ENCODE results near the gene SGK2. TPM values are rescaled to one million over a fixed set of nuclear protein-coding genes. Genes with fewer than 3 reads are reported as not detected.

SGK2 gene
- total RNA-seq, 1 experiment from 2014 or later, result not detected

DNA sequence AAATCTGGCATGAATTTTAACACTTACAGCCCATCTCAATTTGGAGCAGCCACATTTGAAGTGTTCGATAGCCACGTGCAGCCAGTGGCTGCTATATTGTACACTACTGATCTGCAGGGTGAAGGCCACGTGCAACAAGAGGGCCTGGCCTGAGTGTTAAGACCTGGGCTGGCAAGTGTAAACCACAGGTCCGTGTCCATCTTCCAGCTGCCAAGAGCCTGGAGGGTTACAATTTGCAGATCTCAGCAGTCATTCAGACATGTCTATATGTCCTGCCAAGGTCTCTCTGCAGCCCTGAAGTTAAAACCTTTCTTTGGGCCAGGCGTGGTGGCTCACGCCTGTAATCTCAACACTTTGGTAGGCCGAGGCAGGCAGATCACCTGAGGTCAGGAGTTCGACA, 14.1 kb downstream of the SGK2 start:
- H4K91ac ChIP-seq (ENCODE audit: insufficient read length, low read depth, low read length), result no peak overlapping the region
- Mint-ChIP-seq H3K27ac (no peak overlapping the region), H3K4me1 (peaks cover 3% of the 10 kb centered on the region in 2 experiments; a peak in 3 of 4 replicates), H3K9me3 (no peaks in the 10 kb centered on the region), H3K4me3 (no peak overlapping the region), H3K27me3 (ENCODE audit: low read depth) (no peaks in the 10 kb centered on the region), H3K36me3 (ENCODE audit: insufficient read depth in 1 of 3, low read depth in 3 of 3) (no peaks in the 10 kb centered on the region)
- no peak overlapping the region for H2BK20ac ChIP-seq (ENCODE audit: low read depth, low read length, poor library complexity, severe bottlenecking)
- no peak overlapping the region for H2BK12ac ChIP-seq (ENCODE audit: insufficient read length, low read depth, low read length)
- no peak overlapping the region for H2BK15ac ChIP-seq (ENCODE audit: low read depth, low read length)
- no peaks in the 10 kb centered on the region for H3K27me3 ChIP-seq (ENCODE audit: insufficient read depth, low read length)
- no peak overlapping the region for H2BK120ac ChIP-seq (ENCODE audit: low read depth, low read length, poor library complexity, severe bottlenecking)
- no peak overlapping the region for H2AFZ ChIP-seq (ENCODE audit: low read length)
- H4K5ac ChIP-seq (ENCODE audit: insufficient read length, low read depth, low read length), result no peak overlapping the region
- no peaks in the 10 kb centered on the region for H3K9me3 ChIP-seq (ENCODE audit: control insufficient read depth, low read depth, low read length)
- no peaks in the 10 kb centered on the region for H3K4me1 ChIP-seq (ENCODE audit: insufficient read depth, low read length)
- H3K56ac ChIP-seq (ENCODE audit: insufficient read length, low read depth, low read length), result no peak overlapping the region
- no CpG with 5 or more reads among the region's 8 CpGs for WGBS (ENCODE audit: extremely low coverage, insufficient read length, low lambda C conversion rate)
- H3K79me2 ChIP-seq (ENCODE audit: insufficient read depth, low read length), result no peaks in the 10 kb centered on the region
- H3K23me2 ChIP-seq (ENCODE audit: insufficient read length, low read depth, low read length, poor library complexity, severe bottlenecking), result no peaks in the 10 kb centered on the region
- H3K18ac ChIP-seq (ENCODE audit: insufficient read length, low read depth, low read length), result no peak overlapping the region
- H4K8ac ChIP-seq (replicated peaks; ENCODE audit: insufficient read length, low read depth, low read length), result no peak overlapping the region
- no peak overlapping the region for H3K27ac ChIP-seq (ENCODE audit: insufficient read length, low read depth, low read length)
- H2AK5ac ChIP-seq (ENCODE audit: insufficient read length, low read length), result no peak overlapping the region
- H3K23ac ChIP-seq (ENCODE audit: insufficient read length, low read depth, low read length), result no peak overlapping the region
- no peak for TF ChIP-seq CTCF (conservative IDR thresholded peaks at IDR 0.05)
- H3K9ac ChIP-seq (ENCODE audit: extremely low read depth, insufficient read length, low read length), result no peak overlapping the region
- no peak overlapping the region for H2BK5ac ChIP-seq (ENCODE audit: insufficient read length, low read length)
- no peak overlapping the region for H3K4ac ChIP-seq (ENCODE audit: low read depth, low read length)
- DNase-seq, result no peak
- H3K79me1 ChIP-seq (ENCODE audit: insufficient read depth, low read depth, low read length, poor library complexity, severe bottlenecking), result no peaks in the 10 kb centered on the region
- no peak overlapping the region for H3K4me2 ChIP-seq (ENCODE audit: insufficient read depth, insufficient read length, low read length)
- no peak overlapping the region for H3K14ac ChIP-seq (ENCODE audit: insufficient read depth, low read length)
- no peaks in the 10 kb centered on the region for H4K20me1 ChIP-seq (ENCODE audit: control insufficient read depth, insufficient read depth, insufficient read length)
- H3T11ph ChIP-seq (ENCODE audit: low read length), result no peak overlapping the region
